Kidney glomerular epithelial cell (primary cell): ENCODE data around the gene DLGAP4.
"Not testable (repeated sequence)": the region's sequence is repeated elsewhere in the genome, so short reads cannot be mapped to it uniquely, and the experiment has no call there.

Source experiments
- DNase-seq: peaks from one replicate; lab custom pipeline; 2025; lab: John Stamatoyannopoulos, UW

The DLGAP4 gene

GRCh38 chr20:36454698-36455427 is 148.7 kb downstream of the DLGAP4 start:
- DNase-seq, result no peak

GRCh38 chr20:36455972-36456625 is 150.0 kb downstream of the DLGAP4 start:
- DNase-seq, result no peak

- DNase-seq, result peak; percentile 70
Observed at GRCh38 chr20:36460648-36461599, 154.8 kb downstream of the DLGAP4 start.

GRCh38 chr20:36461600-36462439 is 155.7 kb downstream of the DLGAP4 start:
- peak; percentile 32 for DNase-seq

GRCh38 chr20:36462440-36463211 is 156.5 kb downstream of the DLGAP4 start:
- peak; percentile 55 for DNase-seq

GRCh38 chr20:36463212-36464061 is 157.3 kb downstream of the DLGAP4 start:
- no peak for DNase-seq

- DNase-seq, result peak; percentile 25
Observed at GRCh38 chr20:36465109-36466080, 159.3 kb downstream of the DLGAP4 start.

GRCh38 chr20:36466089-36466488 is 159.9 kb downstream of the DLGAP4 start:
- DNase-seq, result no peak

- no peak for DNase-seq
Observed at GRCh38 chr20:36467076-36467999, 161.2 kb downstream of the DLGAP4 start.

GRCh38 chr20:36468149-36469000 is 162.2 kb downstream of the DLGAP4 start:
- no peak for DNase-seq

- no peak for DNase-seq
Observed at GRCh38 chr20:36469973-36470372, 163.8 kb downstream of the DLGAP4 start.

GRCh38 chr20:36471885-36472636 is 165.9 kb downstream of the DLGAP4 start:
- no peak for DNase-seq

- no peak for DNase-seq
Observed at GRCh38 chr20:36472637-36473090, 166.5 kb downstream of the DLGAP4 start.

- DNase-seq, result no peak
Observed at GRCh38 chr20:36473164-36473563, 167.0 kb downstream of the DLGAP4 start.

GRCh38 chr20:36474563-36474962 is 168.4 kb downstream of the DLGAP4 start:
- no peak for DNase-seq

GRCh38 chr20:36475054-36475453 is 168.9 kb downstream of the DLGAP4 start:
- DNase-seq, result not testable (repeated sequence)
